Right hindlimb (tissue), 1 donor: Measurements from ENCODE around the gene AXIN2.

Source experiments
- DNase-seq: peaks from one replicate; pipeline ENCODE4 v3.0.0-alpha.2; 2018

Gene AXIN2

GRCh38 chr17:65561452-65562205 is at the start of gene AXIN2:
Gene AXIN2 (minus strand): TSS chr17:65561648. CDS start chr17:65558620, 3,028 bp downstream.
- DNase-seq, result peak; percentile 95

GRCh38 chr17:65609749-65610148 is 48.3 kb upstream of the AXIN2 start:
- no peak for DNase-seq

- no peak for DNase-seq
Measured at GRCh38 chr17:65609286-65609685, 47.8 kb upstream of the AXIN2 start.

- DNase-seq, result no peak
Measured at GRCh38 chr17:65604070-65604469, 42.6 kb upstream of the AXIN2 start.

GRCh38 chr17:65601881-65602280 is 40.4 kb upstream of the AXIN2 start:
- DNase-seq, result no peak

GRCh38 chr17:65601145-65601544 is 39.7 kb upstream of the AXIN2 start:
- no peak for DNase-seq

- no peak for DNase-seq
Measured at GRCh38 chr17:65600518-65600917, 39.1 kb upstream of the AXIN2 start.

- DNase-seq, result no peak
Measured at GRCh38 chr17:65599650-65600049, 38.2 kb upstream of the AXIN2 start.

GRCh38 chr17:65598746-65599145 is 37.3 kb upstream of the AXIN2 start:
- no peak for DNase-seq

- no peak for DNase-seq
Measured at GRCh38 chr17:65595071-65595656, 33.7 kb upstream of the AXIN2 start.

GRCh38 chr17:65593855-65594845 is 32.7 kb upstream of the AXIN2 start:
- peak; percentile 38 for DNase-seq

GRCh38 chr17:65593092-65593854 is 31.8 kb upstream of the AXIN2 start:
- DNase-seq, result no peak

GRCh38 chr17:65592125-65592965 is 30.9 kb upstream of the AXIN2 start:
- no peak for DNase-seq

GRCh38 chr17:65589321-65589720 is 27.9 kb upstream of the AXIN2 start:
- no peak for DNase-seq

- DNase-seq, result no peak
Measured at GRCh38 chr17:65588181-65588808, 26.8 kb upstream of the AXIN2 start.

- DNase-seq, result no peak
Measured at GRCh38 chr17:65587534-65588180, 26.2 kb upstream of the AXIN2 start.

- DNase-seq, result no peak
Measured at GRCh38 chr17:65586899-65587298, 25.5 kb upstream of the AXIN2 start.

- DNase-seq, result peak; percentile 30
Measured at GRCh38 chr17:65584604-65585521, 23.4 kb upstream of the AXIN2 start.

- DNase-seq, result peak; percentile 65
Measured at GRCh38 chr17:65583921-65584603, 22.6 kb upstream of the AXIN2 start.
